ENCODE measurements around the gene PSMD6. TPM values are rescaled to one million over a fixed set of nuclear protein-coding genes. Genes with fewer than 3 reads are reported as not detected.

PSMD6 gene
- total RNA-seq, 1 donor from 2014 or later = 88.7 TPM

DNA sequence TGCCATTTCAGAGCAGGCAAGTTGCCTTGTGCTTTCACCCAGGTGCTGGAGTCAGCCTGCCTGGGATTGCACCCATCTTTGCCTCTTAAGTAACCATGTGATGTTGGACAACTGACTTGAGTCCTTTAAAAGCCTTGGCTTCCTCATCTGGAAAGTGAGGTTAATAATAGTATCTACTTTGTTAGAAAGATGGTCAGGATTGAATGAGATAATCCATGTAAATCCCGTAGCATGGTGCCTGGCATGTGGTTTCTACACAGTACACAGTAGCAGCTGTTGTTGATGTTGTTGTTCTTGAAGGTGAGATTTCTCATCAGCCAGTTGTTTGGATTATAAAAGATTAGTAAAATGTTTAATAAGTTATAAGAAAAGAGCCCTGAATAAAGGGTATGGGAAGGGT lies 48.8 kb downstream of the PSMD6 start:
- H4K20me1 ChIP-seq (ENCODE audit: insufficient read depth, low read length) = peaks cover 62% of the 10 kb centered on the region
- H3K4me3 ChIP-seq (ENCODE audit: insufficient read depth, low read depth, low read length) = no peak overlapping the region
- no peaks in the 10 kb centered on the region for H3K36me3 ChIP-seq (ENCODE audit: insufficient read depth, low read length)
- no peaks in the 10 kb centered on the region for H3K9me3 Mint-ChIP-seq (ENCODE audit: unreplicated experiment)
- no peak for FAIRE-seq
- H3K27me3 Mint-ChIP-seq (ENCODE audit: low read depth, unreplicated experiment) = no peaks in the 10 kb centered on the region
- no peak for DNase-seq (ENCODE audit: low read depth)
- H3K9me3 ChIP-seq (ENCODE audit: insufficient read depth, low read depth, low read length) = no peaks in the 10 kb centered on the region
- no peak for TF ChIP-seq EZH2 (IDR thresholded peaks at IDR 0.05; ENCODE audit: insufficient read depth, low read length)
- peaks cover 59% of the 10 kb centered on the region for H3K79me2 ChIP-seq (ENCODE audit: insufficient read depth, low read length)
- H3K4me1 Mint-ChIP-seq (ENCODE audit: low read depth, unreplicated experiment) = peaks cover 67% of the 10 kb centered on the region
- peak overlapping the region; percentile 43 for H3K27ac Mint-ChIP-seq (ENCODE audit: unreplicated experiment)
- peaks cover 4% of the 10 kb centered on the region for H3K36me3 Mint-ChIP-seq (ENCODE audit: low read depth, unreplicated experiment)
- H2AFZ ChIP-seq (ENCODE audit: low read depth, low read length) = no peak overlapping the region
- H3K4me1 ChIP-seq (ENCODE audit: insufficient read depth, low read length) = peaks cover 39% of the 10 kb centered on the region
- H3K4me2 ChIP-seq (ENCODE audit: low read length) = no peak overlapping the region
- no peak overlapping the region for H3K27ac ChIP-seq (ENCODE audit: low read depth, low read length)
- H3K9ac ChIP-seq (ENCODE audit: low read length) = no peak overlapping the region
- no peaks in the 10 kb centered on the region for H3K27me3 ChIP-seq (ENCODE audit: insufficient read depth, low read length)
- H3K4me3 Mint-ChIP-seq (ENCODE audit: unreplicated experiment) = no peak overlapping the region

DNA sequence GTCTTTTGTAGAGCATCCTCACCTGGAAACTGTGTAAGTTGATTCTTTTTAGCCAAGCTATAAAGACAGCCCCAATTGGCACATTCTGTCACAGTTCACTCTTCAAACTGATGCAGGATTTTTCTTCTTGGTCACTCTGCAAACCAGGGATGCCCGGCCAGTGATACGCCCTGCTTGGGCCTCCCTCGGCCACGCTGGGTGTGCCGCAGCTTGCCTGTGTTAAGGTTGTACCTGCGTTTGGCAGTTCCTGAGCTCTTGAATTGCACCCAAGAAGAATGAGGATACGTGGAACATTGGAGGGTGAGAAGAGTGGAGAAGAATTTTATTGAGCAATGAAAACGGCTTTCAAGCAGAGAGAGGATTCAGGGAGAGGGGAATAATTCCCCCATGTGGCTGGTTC lies 49.9 kb downstream of the PSMD6 start:
- peaks cover 72% of the 10 kb centered on the region for H3K4me1 Mint-ChIP-seq (ENCODE audit: low read depth, unreplicated experiment)
- Histone ChIP-seq H3K4me2 (ENCODE audit: low read length) (no peak overlapping the region), H3K9ac (ENCODE audit: low read length) (no peak overlapping the region), H2AFZ (ENCODE audit: low read depth, low read length) (no peak overlapping the region), H3K27ac (ENCODE audit: low read depth, low read length) (no peak overlapping the region), H3K9me3 (ENCODE audit: insufficient read depth, low read depth, low read length) (no peaks in the 10 kb centered on the region), H3K27me3 (ENCODE audit: insufficient read depth, low read length) (no peaks in the 10 kb centered on the region), H4K20me1 (ENCODE audit: insufficient read depth, low read length) (peaks cover 72% of the 10 kb centered on the region), H3K4me3 (ENCODE audit: insufficient read depth, low read depth, low read length) (no peak overlapping the region), H3K36me3 (ENCODE audit: insufficient read depth, low read length) (no peaks in the 10 kb centered on the region), H3K79me2 (ENCODE audit: insufficient read depth, low read length) (peaks cover 61% of the 10 kb centered on the region), H3K4me1 (ENCODE audit: insufficient read depth, low read length) (peaks cover 49% of the 10 kb centered on the region)
- no peak for FAIRE-seq
- peaks cover 4% of the 10 kb centered on the region for H3K36me3 Mint-ChIP-seq (ENCODE audit: low read depth, unreplicated experiment)
- H3K4me3 Mint-ChIP-seq (ENCODE audit: unreplicated experiment) = no peak overlapping the region
- no peak for TF ChIP-seq EZH2 (IDR thresholded peaks at IDR 0.05; ENCODE audit: insufficient read depth, low read length)
- TF ChIP-seq, protein P1, sequence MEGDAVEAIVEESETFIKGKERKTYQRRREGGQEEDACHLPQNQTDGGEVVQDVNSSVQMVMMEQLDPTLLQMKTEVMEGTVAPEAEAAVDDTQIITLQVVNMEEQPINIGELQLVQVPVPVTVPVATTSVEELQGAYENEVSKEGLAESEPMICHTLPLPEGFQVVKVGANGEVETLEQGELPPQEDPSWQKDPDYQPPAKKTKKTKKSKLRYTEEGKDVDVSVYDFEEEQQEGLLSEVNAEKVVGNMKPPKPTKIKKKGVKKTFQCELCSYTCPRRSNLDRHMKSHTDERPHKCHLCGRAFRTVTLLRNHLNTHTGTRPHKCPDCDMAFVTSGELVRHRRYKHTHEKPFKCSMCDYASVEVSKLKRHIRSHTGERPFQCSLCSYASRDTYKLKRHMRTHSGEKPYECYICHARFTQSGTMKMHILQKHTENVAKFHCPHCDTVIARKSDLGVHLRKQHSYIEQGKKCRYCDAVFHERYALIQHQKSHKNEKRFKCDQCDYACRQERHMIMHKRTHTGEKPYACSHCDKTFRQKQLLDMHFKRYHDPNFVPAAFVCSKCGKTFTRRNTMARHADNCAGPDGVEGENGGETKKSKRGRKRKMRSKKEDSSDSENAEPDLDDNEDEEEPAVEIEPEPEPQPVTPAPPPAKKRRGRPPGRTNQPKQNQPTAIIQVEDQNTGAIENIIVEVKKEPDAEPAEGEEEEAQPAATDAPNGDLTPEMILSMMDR (IDR thresholded peaks at IDR 0.05; ENCODE audit: insufficient read depth, low read depth, low read length) = no peak
- H3K27ac Mint-ChIP-seq (ENCODE audit: unreplicated experiment) = peak overlapping the region; percentile 44
- H3K9me3 Mint-ChIP-seq (ENCODE audit: unreplicated experiment) = no peaks in the 10 kb centered on the region
- no peaks in the 10 kb centered on the region for H3K27me3 Mint-ChIP-seq (ENCODE audit: low read depth, unreplicated experiment)
- no peak for DNase-seq (ENCODE audit: low read depth)

DNA sequence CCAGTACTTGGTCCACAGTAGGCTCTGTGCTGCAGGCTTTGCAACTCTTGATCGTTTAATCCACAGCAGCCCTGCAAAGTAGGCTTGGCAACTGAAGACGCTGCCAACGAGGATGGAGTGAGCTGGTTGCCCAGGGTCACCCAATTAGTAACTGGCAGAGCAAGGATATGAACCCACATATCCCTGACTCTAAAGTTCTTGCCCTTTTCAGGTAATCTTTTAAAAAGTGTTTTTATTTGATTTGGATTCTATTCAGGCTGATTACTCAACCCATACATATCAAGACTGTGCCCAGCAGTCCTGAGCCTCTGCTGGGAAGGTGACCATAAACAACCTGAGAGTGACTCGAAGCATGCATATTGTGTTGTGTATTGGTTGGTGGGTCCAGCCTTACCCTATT lies 50.3 kb downstream of the PSMD6 start:
- Mint-ChIP-seq H3K9me3 (ENCODE audit: unreplicated experiment) (no peaks in the 10 kb centered on the region), H3K27ac (ENCODE audit: unreplicated experiment) (peak overlapping the region; percentile 34), H3K36me3 (ENCODE audit: low read depth, unreplicated experiment) (peaks cover 4% of the 10 kb centered on the region), H3K4me3 (ENCODE audit: unreplicated experiment) (no peak overlapping the region), H3K4me1 (ENCODE audit: low read depth, unreplicated experiment) (peaks cover 76% of the 10 kb centered on the region), H3K27me3 (ENCODE audit: low read depth, unreplicated experiment) (no peaks in the 10 kb centered on the region)
- Histone ChIP-seq H3K27ac (ENCODE audit: low read depth, low read length) (peak overlapping the region; percentile 50), H4K20me1 (ENCODE audit: insufficient read depth, low read length) (peaks cover 73% of the 10 kb centered on the region), H3K9ac (ENCODE audit: low read length) (peak overlapping the region; percentile 36), H3K4me3 (ENCODE audit: insufficient read depth, low read depth, low read length) (no peak overlapping the region), H3K4me1 (ENCODE audit: insufficient read depth, low read length) (peaks cover 53% of the 10 kb centered on the region), H3K27me3 (ENCODE audit: insufficient read depth, low read length) (no peaks in the 10 kb centered on the region), H2AFZ (ENCODE audit: low read depth, low read length) (no peak overlapping the region), H3K4me2 (ENCODE audit: low read length) (no peak overlapping the region), H3K9me3 (ENCODE audit: insufficient read depth, low read depth, low read length) (no peaks in the 10 kb centered on the region), H3K79me2 (ENCODE audit: insufficient read depth, low read length) (peaks cover 59% of the 10 kb centered on the region), H3K36me3 (ENCODE audit: insufficient read depth, low read length) (no peaks in the 10 kb centered on the region)
- FAIRE-seq (no peak), DNase-seq (ENCODE audit: low read depth) (no peak)
- TF ChIP-seq EZH2 (IDR thresholded peaks at IDR 0.05; ENCODE audit: insufficient read depth, low read length) = no peak
- TF ChIP-seq, protein P1 (IDR thresholded peaks at IDR 0.05; ENCODE audit: insufficient read depth, low read depth, low read length) = no peak

Measured in astrocyte (in vitro differentiated cells and primary cell).